SH-SY5Y (cell line): ENCODE results near the gene PHLDA2.

Experiments used
- GATA2 ChIP-seq: IDR thresholded peaks from 2 replicates; pipeline ENCODE4 v1.6.1; 2011; ENCODE audit warnings: mild to moderate bottlenecking, low read depth, low read length
- GATA3 ChIP-seq: IDR thresholded peaks from 2 replicates; pipeline ENCODE4 v1.6.1; 2011; ENCODE audit warnings: low read depth, mild to moderate bottlenecking, low read length, moderate library complexity

DNA sequence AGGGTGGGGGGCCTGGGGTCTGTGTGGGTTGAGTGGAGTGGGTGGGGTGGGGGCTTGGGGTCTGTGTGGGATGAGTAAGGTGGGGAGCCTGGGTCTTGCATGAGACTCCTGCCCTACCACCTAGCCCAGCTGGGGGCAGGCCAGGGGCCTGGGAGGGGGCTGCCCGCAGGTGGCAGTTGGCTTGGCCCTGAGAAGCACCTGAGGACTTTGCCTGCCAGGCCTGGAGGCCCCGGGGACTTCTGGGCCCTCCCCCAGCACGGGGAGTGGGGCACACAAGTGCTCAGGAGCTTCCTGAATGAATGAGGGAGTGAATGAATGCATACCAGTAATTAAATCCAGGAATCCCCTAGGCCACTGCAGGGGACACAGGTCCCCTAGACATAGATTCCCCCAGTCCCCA lies 6.6 kb downstream of the PHLDA2 start:
- TF ChIP-seq GATA2: no peak
- TF ChIP-seq GATA3: no peak
